ENCODE data around the gene LRIT2. TPM values are rescaled to one million over a fixed set of nuclear protein-coding genes. Genes with fewer than 3 reads are reported as not detected.

Gene LRIT2
- total and polyA plus RNA-seq, 4 donors, result not detected

DNA sequence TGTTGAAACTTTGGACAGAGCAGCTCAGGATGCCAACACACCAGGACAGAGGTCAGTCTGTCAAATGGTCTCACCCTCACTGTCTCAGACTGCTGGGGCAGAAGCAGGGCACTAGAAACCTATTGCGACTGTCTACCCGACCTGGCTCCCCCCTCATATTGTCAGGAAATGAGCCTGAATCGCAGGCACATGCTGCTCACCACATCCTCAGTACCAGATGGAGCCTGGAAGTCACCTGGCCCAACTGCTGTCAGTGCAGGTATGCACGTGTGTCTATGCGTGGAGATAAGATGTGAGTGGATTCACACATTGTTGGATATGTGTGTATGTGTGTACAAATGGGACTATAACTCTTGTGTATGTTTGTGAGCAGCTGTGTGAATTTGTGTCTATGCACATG, 34.2 kb downstream of the LRIT2 start:
- ATAC-seq (ENCODE audit: insufficient read depth, low FRiP score), result no peak
- H3K9me3 ChIP-seq (ENCODE audit: control insufficient read depth in 4 of 4, insufficient read depth in 3 of 4, low read length in 3 of 4), result peaks cover 0 to 5% (median 0%) of the 10 kb centered on the region in 4 donors
- no peak overlapping the region for H3K9ac ChIP-seq (ENCODE audit: insufficient read depth in 1 of 2, low read length in 2 of 2)
- TF ChIP-seq, protein P1, sequence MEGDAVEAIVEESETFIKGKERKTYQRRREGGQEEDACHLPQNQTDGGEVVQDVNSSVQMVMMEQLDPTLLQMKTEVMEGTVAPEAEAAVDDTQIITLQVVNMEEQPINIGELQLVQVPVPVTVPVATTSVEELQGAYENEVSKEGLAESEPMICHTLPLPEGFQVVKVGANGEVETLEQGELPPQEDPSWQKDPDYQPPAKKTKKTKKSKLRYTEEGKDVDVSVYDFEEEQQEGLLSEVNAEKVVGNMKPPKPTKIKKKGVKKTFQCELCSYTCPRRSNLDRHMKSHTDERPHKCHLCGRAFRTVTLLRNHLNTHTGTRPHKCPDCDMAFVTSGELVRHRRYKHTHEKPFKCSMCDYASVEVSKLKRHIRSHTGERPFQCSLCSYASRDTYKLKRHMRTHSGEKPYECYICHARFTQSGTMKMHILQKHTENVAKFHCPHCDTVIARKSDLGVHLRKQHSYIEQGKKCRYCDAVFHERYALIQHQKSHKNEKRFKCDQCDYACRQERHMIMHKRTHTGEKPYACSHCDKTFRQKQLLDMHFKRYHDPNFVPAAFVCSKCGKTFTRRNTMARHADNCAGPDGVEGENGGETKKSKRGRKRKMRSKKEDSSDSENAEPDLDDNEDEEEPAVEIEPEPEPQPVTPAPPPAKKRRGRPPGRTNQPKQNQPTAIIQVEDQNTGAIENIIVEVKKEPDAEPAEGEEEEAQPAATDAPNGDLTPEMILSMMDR (IDR thresholded peaks at IDR 0.05; ENCODE audit: control extremely low read depth, extremely low read depth), result no peak
- no peaks in the 10 kb centered on the region for H3K36me3 ChIP-seq (ENCODE audit: control insufficient read depth in 4 of 4, insufficient read depth in 4 of 4, low read length in 4 of 4)
- H3K4me3 ChIP-seq, result no peak overlapping the region
- peaks cover 0 to 6% (median 0%) of the 10 kb centered on the region in 5 donors for H3K4me1 ChIP-seq (ENCODE audit: control insufficient read depth in 5 of 5, insufficient read depth in 5 of 5, low read length in 5 of 5)
- DNase-seq, result no peak
- H3K27me3 ChIP-seq (ENCODE audit: control insufficient read depth in 3 of 3, insufficient read depth in 3 of 3, low read length in 2 of 3), result peaks cover 0 to 37% (median 30%) of the 10 kb centered on the region in 3 donors
- H3K27ac ChIP-seq (ENCODE audit: low read depth in 1 of 2, low read length in 1 of 2), result no peak overlapping the region
- WGBS, 2 donors, result 61 to 64% methylated on average over 5 of the region's 5 CpGs

DNA sequence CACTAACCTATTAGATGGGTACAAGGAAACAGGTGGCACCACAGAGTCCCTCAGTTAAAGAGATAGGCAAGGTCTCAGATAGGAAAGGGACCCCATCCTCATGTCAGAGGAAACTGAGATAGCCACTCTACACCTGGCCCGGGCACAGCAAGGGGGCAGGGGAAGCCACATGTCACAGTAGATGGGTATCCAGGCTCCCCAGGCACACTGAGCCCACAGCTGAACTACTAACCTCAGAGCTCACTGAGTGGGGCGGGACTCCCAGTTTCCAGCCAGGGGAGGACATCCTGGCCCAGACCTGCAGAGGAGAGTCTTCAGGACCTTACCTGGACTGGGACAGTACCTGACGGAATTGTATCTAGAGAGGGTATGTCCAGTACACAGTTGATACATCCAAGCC, 34.7 kb downstream of the LRIT2 start:
- DNase-seq (no peak), ATAC-seq (ENCODE audit: insufficient read depth, low FRiP score) (no peak)
- Histone ChIP-seq H3K27me3 (ENCODE audit: control insufficient read depth in 3 of 3, insufficient read depth in 3 of 3, low read length in 2 of 3) (peaks cover 0 to 32% (median 25%) of the 10 kb centered on the region in 3 donors), H3K27ac (ENCODE audit: low read depth in 1 of 2, low read length in 1 of 2) (no peak overlapping the region), H3K4me3 (no peak overlapping the region), H3K4me1 (ENCODE audit: control insufficient read depth in 5 of 5, insufficient read depth in 5 of 5, low read length in 5 of 5) (peaks cover 0 to 6% (median 0%) of the 10 kb centered on the region in 5 donors), H3K36me3 (ENCODE audit: control insufficient read depth in 4 of 4, insufficient read depth in 4 of 4, low read length in 4 of 4) (no peaks in the 10 kb centered on the region), H3K9me3 (ENCODE audit: control insufficient read depth in 4 of 4, insufficient read depth in 3 of 4, low read length in 3 of 4) (peaks cover 0 to 5% (median 0%) of the 10 kb centered on the region in 4 donors), H3K9ac (ENCODE audit: insufficient read depth in 1 of 2, low read length in 2 of 2) (no peak overlapping the region)
- TF ChIP-seq, protein P1 (IDR thresholded peaks at IDR 0.05; ENCODE audit: control extremely low read depth, extremely low read depth), result no peak
- WGBS, 2 donors, result 87% methylated on average over 3 of the region's 3 CpGs

DNA sequence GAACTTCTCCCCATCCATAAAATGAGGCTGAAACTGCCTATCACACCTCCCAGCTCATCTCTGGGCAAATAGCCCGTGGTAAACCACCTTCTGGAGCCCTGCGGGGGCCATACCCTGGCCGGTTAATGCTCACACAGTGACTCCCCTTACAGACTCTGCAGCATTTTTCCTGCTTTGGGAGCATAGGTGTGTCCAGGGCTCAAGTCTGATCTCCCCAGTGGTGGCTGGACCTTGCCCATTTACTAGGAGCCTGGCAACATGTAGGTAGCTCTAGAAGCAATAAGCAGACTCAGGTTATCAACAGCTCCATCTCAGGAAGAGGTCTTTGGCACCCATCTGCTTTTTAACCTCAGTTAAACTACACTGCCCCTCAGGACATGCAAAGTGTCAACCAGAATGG, 36.5 kb downstream of the LRIT2 start:
- DNase-seq, result no peak
- 69 to 80% methylated on average over 3 of the region's 3 CpGs for WGBS, 2 donors

More for the DNA sequence above, 36.5 kb downstream of the LRIT2 start:
- Histone ChIP-seq H3K9ac (ENCODE audit: insufficient read depth in 1 of 2, low read length in 2 of 2) (no peak overlapping the region), H3K4me3 (no peak overlapping the region), H3K27me3 (ENCODE audit: control insufficient read depth in 3 of 3, insufficient read depth in 3 of 3, low read length in 2 of 3) (peaks cover 0 to 17% (median 12%) of the 10 kb centered on the region in 3 donors), H3K27ac (ENCODE audit: low read depth in 1 of 2, low read length in 1 of 2) (no peak overlapping the region), H3K9me3 (ENCODE audit: control insufficient read depth in 4 of 4, insufficient read depth in 3 of 4, low read length in 3 of 4) (peaks cover 0 to 5% (median 0%) of the 10 kb centered on the region in 4 donors), H3K36me3 (ENCODE audit: control insufficient read depth in 4 of 4, insufficient read depth in 4 of 4, low read length in 4 of 4) (no peaks in the 10 kb centered on the region), H3K4me1 (ENCODE audit: control insufficient read depth in 5 of 5, insufficient read depth in 5 of 5, low read length in 5 of 5) (no peaks in the 10 kb centered on the region)
- ATAC-seq (ENCODE audit: insufficient read depth, low FRiP score), result no peak
- TF ChIP-seq, protein P1 (IDR thresholded peaks at IDR 0.05; ENCODE audit: control extremely low read depth, extremely low read depth), result no peak

Data from lung (tissue), 12 donors.